HG03097 (cell line): Measurements from ENCODE around the gene AMER2.
"Not testable (repeated sequence)": the region's sequence is repeated elsewhere in the genome, so short reads cannot be mapped to it uniquely, and the experiment has no call there.

Source experiments
- ATAC-seq: cut with Tn5 transposase; IDR thresholded peaks from one replicate; pipeline ENCODE4 v1.9.1; 2021; ENCODE audit not compliant: unreplicated experiment, low FRiP score

AMER2 gene

DNA sequence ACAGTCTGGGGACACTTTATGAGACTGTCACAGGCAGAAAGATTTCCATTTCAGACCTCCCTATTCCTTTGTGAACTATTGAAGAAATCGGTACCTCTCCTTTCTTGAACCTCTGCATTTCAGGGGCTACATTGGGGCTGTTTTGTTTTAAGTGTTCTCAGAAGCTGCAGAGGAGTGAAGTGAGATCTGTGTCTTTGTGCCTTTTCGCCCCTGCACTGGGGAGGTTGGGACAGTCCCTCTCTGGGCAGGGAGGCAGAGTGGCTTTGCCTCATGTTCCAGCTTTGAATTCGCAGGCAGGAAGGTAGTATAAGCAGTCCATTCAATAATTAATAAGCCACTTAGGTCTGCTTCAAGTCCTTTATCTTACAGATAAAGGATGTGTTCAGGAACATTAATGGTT lies 9.5 kb upstream of the AMER2 start:
- ATAC-seq: peak; percentile 8

DNA sequence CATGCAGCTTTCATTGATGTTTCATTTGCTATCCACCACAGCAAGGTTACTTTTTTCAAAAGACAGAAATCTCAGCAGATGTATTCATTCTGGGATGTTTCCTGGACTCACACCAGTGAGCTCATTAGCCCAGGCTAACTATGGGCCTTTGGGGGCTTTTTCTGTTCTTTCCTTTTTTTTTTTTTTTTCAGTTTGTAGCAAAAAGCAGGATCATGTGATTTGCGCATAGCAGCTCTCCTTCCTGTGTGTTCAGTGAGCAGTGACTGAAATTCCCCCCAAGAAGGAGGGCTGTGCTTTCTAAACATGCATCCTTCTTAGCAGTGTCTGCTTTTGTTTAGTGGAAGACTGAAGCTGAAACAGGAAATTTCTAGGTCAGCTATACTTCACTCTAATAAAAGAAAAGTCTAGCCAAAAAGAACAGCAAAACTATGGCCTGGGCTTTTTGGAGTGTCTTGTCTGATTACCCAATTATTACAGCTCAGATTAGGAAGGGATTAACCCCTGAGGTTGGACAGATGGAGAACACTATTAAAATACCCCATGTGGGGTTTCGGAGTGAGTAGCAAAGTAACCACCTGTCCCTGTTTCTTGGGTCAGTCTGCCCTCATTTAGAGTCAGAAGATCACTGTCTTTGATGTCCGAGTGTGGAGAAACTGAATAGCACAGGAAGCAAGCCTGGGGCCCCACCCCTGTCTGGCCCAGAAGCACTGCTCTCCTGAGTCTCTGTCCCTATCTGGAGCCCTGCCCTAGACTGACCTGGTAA lies 8.9 kb upstream of the AMER2 start:
- ATAC-seq: peak; percentile 51

- ATAC-seq: no peak
Observed at GRCh38 chr13:25179832-25180774, 8.0 kb upstream of the AMER2 start.

GRCh38 chr13:25179011-25179410 lies 6.9 kb upstream of the AMER2 start:
- ATAC-seq: no peak

DNA sequence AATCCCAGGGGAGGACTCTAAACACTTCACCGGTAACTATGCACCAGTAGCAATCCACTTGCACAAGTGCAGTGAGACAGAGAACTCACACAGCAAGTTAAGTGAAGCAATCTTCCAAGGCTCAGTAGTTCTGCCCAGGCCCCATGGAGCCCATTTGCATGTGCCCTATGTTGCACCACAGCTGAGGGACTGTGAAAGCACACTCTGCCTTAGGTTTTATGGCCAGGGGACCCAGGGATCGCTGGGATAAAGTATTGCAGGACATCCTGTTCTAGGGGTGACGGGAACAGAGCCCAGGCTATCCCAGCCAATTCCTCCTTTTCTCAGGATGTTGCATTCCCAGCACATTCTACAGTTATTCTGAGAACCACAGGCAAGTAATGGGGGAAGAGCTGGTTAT lies 6.0 kb upstream of the AMER2 start:
- ATAC-seq: no peak

- no peak for ATAC-seq
Observed at GRCh38 chr13:25177636-25178035, 5.5 kb upstream of the AMER2 start.

DNA sequence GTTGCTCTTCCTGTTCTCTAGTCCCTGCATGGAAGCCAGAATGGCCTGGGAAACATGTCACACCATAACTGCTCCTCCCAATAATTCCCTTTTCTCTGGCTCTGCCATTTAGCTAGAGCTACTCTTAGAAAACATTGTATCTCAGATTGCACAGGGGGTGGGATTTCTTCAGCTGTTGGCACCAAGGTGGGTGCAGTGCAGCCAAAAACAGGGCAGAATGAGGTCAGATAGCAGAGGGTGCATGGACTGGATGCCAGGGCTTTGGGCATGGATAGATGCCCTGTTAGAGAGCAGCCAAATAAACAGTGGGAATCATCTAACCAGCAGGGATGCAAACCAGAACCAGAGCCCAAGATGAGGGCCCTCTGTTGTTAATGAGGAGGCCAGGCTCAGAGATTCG lies 4.9 kb upstream of the AMER2 start:
- no peak for ATAC-seq

GRCh38 chr13:25175431-25175830 lies 3.3 kb upstream of the AMER2 start:
- no peak for ATAC-seq

GRCh38 chr13:25175026-25175425 lies 2.9 kb upstream of the AMER2 start:
- no peak for ATAC-seq

DNA sequence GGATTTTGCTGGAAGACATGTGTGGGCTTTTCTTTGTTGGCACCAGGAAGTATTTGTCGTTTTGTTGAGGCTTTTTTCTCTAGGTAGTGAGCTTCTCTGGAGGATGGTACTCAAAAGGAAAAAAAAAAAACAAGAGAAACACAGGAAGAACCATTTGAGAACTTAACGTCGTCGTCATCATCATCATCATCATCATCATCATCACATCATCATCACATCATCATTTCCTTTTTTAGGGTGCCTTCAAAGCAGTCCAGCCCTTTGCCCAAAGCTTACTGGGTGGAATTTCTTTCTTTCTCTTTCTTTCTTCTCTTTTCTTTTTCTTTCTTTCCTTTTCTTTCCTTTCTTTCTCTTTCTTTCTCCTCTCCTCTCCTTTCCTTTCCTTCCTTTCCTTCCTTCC lies 2.2 kb upstream of the AMER2 start:
- no peak for ATAC-seq

DNA sequence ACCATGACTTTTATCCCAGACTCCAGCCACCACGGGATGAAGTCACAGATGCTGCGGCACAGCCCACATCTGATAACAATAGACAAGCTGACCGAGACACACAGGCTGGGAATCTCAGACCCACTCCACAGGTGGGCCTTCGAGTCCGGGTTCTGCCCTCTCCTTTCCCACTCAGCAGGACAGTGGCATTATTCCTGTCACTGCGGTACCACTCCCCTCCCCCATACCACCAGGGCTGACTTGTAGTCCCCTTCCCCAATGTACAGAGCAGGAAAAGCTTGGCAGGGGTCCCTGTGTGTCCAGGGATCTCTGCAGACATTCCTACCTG lies 179 bp upstream of the AMER2 start:
- ATAC-seq: no peak

DNA sequence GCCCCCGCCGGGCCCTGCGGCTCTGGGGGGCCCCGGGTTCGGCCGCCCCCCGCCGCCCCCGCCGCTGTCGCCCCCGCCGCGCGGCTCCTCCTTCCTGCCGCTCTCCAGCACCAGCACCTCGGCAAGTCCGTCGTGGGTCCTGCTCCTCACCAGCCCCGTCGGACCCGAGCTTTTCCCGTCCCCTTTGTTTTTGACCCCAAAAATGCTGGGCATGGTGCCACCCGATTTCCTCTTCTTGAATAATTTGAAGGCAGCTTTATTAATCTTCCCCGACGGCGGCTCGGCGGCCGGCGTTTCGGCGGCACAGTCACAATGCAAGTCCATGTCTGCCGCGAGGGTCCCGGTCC lies 945 bp downstream of the AMER2 start:
- ATAC-seq: no peak

DNA sequence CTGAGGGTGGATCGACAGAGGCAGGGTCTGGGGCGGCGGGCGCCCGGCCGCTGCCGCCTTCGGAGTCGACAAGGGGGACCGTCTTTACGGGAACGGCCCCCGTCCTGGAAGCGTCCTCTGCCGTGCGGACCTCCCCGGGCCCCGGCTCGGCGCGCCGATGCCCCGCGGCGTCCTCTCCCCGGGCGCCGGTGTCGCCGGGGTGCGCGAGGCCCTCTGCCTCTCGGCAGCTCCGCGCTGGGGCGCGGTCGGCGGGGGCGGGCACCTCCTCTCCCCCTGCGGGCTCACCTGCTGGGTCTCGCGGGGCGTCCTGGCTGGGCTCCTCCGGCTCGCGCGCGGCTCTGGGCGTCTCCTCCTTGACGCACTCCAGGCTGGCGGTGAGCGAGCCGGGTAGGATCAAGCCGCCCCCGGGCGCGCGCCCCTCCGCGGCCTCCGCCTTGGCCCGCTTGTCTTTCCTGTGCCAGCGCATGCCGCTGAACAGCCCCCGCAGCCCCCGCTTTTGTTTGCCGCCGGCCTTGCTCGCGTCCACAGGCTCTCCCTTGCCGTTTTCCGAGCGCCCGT lies 1.5 kb downstream of the AMER2 start:
- ATAC-seq: no peak

- no peak for ATAC-seq
Observed at GRCh38 chr13:25169951-25170553, 2.0 kb downstream of the AMER2 start.

DNA sequence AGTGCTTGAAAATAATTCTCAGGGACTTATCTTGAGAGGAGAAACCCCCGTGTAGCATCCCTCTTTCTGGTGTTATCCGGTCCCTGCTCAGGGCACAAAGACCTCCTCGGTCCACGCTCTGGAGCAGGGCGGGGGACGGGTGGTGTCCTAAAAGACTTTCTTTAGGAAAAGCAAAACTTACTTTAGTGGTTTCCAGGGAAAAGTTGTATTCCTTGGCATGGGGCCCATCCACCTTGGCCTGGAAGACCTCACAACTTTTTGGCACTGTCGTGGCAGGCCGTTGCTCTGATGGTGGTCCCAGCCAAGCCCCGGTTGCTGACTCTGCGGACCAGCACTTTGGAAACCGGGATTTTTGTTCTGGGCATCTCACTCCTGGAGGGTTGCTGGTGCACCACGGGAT lies 2.7 kb downstream of the AMER2 start:
- ATAC-seq: no peak

GRCh38 chr13:25168790-25169189 lies 3.3 kb downstream of the AMER2 start:
- no peak for ATAC-seq

DNA sequence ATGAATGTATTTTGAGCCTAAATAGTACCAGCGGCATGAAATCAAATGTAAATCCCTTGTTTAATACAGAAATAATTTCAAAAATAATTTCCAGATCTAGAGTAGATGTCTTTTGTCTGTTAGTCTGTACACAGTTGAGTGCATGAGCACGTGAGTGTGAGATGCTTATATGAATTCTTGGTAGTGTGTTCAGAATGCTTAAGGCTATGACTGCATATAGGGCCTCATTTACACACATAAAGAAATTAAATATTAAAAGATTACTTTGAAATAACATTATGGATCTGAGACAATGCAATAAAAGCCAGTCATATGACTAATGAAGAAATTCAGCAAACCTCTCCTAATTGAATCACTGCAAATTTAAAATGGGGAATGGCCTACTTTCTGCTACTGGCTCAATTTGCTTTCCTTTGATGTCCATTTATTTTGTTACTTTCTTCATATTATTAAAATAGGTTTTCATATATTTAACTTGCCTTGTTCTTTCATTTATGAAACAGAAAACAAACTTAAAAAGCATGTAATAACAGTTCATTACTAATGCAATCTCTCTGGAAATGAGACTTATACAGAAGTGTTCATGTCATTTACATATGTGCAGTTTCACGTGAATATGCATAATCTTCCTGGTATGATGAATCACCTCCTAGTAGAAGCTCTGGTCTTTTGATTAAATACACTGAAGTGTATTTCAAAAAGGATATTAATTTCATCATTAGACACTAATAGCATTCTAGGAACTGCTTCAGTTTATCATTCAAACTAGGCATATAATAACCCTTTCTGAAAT lies 4.5 kb downstream of the AMER2 start:
- ATAC-seq: no peak

- no peak for ATAC-seq
Observed at GRCh38 chr13:25166306-25166705, 5.8 kb downstream of the AMER2 start.

DNA sequence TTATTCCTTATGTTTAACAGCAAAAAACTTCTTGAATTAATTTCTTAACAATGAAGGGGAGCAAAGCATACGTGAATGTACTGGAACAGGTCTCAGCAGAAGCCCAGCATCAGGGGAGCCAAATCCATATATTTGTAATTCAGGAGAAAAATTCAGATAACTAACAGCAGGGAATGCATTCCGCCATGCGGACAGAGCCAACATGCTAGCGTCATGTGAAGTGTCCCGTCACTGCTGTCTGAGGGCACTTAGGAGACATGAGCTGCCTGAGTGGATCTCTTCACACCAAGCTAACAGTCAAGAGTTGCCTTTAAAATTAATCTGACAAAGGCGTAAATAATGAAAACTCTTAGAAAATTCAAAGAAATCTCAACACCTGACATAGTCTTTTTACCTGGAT lies 6.4 kb downstream of the AMER2 start:
- ATAC-seq: no peak

- not testable (repeated sequence) for ATAC-seq
Observed at GRCh38 chr13:25165163-25165562, 6.9 kb downstream of the AMER2 start.

- no peak for ATAC-seq
Observed at GRCh38 chr13:25157681-25158080, 14.4 kb downstream of the AMER2 start.
